HepG2 (cell line): ENCODE data around the gene CAPZA2. TPM values are rescaled to one million over a fixed set of nuclear protein-coding genes. Genes with fewer than 3 reads are reported as not detected.

Experiments used
- ATF7-NPFF ChIP-seq: sonication (generic); formaldehyde crosslinking; IDR thresholded peaks from 2 replicates; pipeline ENCODE4 v1.8.1; 2023; ENCODE audit warnings: mild to moderate bottlenecking, low read depth, missing genetic modification reagents, moderate library complexity
- HOXA3 ChIP-seq: sonication (generic); formaldehyde crosslinking; IDR thresholded peaks from 2 replicates; pipeline ENCODE4 v1.5.0; 2020; ENCODE audit warnings: missing genetic modification reagents
- NFE2L2 ChIP-seq: fragments of 150-350 bp; IDR thresholded peaks from 2 replicates; pipeline ENCODE4 v1.6.1; 2014; ENCODE audit warnings: low read length
- NFIB ChIP-seq: sonication (generic); formaldehyde crosslinking; IDR thresholded peaks from 2 replicates; pipeline ENCODE4 v1.9.0; 2021; ENCODE audit warnings: missing genetic modification reagents, mild to moderate bottlenecking, borderline replicate concordance
- NR2F1 ChIP-seq, 2 experiments: fragments of 450-650 bp in 1 of 2; formaldehyde crosslinking in 1 of 2; IDR thresholded peaks; 2 replicates each; pipeline versions ENCODE4 v1.5.0 to v1.6.1; 2016 to 2020; ENCODE audit warnings: mild to moderate bottlenecking in 1 of 2, missing compliant biosample characterization in 1 of 2, missing genetic modification reagents in 1 of 2, moderate library complexity in 1 of 2
- NRL ChIP-seq: sonication (generic); formaldehyde crosslinking; IDR thresholded peaks from 2 replicates; pipeline ENCODE4 v1.5.0; 2020; ENCODE audit warnings: missing genetic modification reagents, mild to moderate bottlenecking, moderate library complexity, borderline replicate concordance
- RFXAP ChIP-seq: sonication (generic); formaldehyde crosslinking; IDR thresholded peaks from 2 replicates; pipeline ENCODE4 v1.4.0; 2020; ENCODE audit warnings: missing genetic modification reagents, borderline replicate concordance
- SALL2 ChIP-seq: sonication (generic); formaldehyde crosslinking; IDR thresholded peaks from 2 replicates; pipeline ENCODE4 v1.8.1; 2023; ENCODE audit warnings: mild to moderate bottlenecking, missing genetic modification reagents, inconsistent platforms
- SP4 ChIP-seq: sonication (generic); formaldehyde crosslinking; IDR thresholded peaks from 2 replicates; pipeline ENCODE4 v1.8.1; 2023; ENCODE audit warnings: mild to moderate bottlenecking, missing genetic modification reagents
- SRSF4 ChIP-seq: fragments of 200-400 bp; formaldehyde crosslinking; IDR thresholded peaks from one replicate; pipeline ENCODE4 v1.6.1; 2018; ENCODE audit warnings: mild to moderate bottlenecking, low read depth, low read length, moderate library complexity; ENCODE audit not compliant: poor library complexity, severe bottlenecking
- STAT5B ChIP-seq: sonication (generic); formaldehyde crosslinking; IDR thresholded peaks from 2 replicates; pipeline ENCODE4 v1.4.0; 2020; ENCODE audit warnings: missing genetic modification reagents
- TCF12 ChIP-seq, 2 experiments: fragments of 450-650 bp in 1 of 2; sonication (generic) in 1 of 2; formaldehyde crosslinking in 1 of 2; IDR thresholded peaks; 2 replicates each; pipeline versions ENCODE4 v1.6.1 to v1.8.0; 2017 to 2022; ENCODE audit warnings: antibody characterized with exemption in 1 of 2, mild to moderate bottlenecking in 1 of 2, missing genetic modification reagents in 1 of 2, moderate library complexity in 1 of 2
- XBP1 ChIP-seq: sonication (generic); formaldehyde crosslinking; IDR thresholded peaks from 2 replicates; pipeline ENCODE4 v1.5.0; 2020; ENCODE audit warnings: missing genetic modification reagents
- ZFAT ChIP-seq: sonication (generic); formaldehyde crosslinking; conservative IDR thresholded peaks from 2 replicates; pipeline ENCODE4 v1.8.1; 2023; ENCODE audit warnings: missing genetic modification reagents, inconsistent platforms
- ZNF451 ChIP-seq: sonication (generic); formaldehyde crosslinking; IDR thresholded peaks from 2 replicates; pipeline ENCODE4 v1.5.0; 2020; ENCODE audit warnings: mild to moderate bottlenecking, missing genetic modification reagents
- ZSCAN22 ChIP-seq: sonication (generic); formaldehyde crosslinking; IDR thresholded peaks from 2 replicates; pipeline ENCODE4 v1.4.0; 2020; ENCODE audit warnings: mild to moderate bottlenecking, missing genetic modification reagents
- polyA plus RNA-seq, 8 experiments: library from polyadenylated mRNA; depleted of rRNA in 3 of 8; stranded (reverse) in 7 of 8; unstranded in 1 of 8; fragments of >200 nt; fragmentation: Illumina TruSeq in 4 of 8; extraction: Trizol in 4 of 8; gene quantifications; 2 replicates each; pipeline versions ENCODE4 v1.2.1 to v1.2.3, GENCODE V29; 2011 to 2016; ENCODE audit warnings: low read depth in 4 of 8, missing spikeins in 1 of 8, mixed read lengths in 1 of 8; ENCODE audit not compliant: insufficient read depth in 1 of 8
- total RNA-seq, 5 experiments: library from RNA; depleted of rRNA; stranded (reverse); fragments of >200 nt; fragmentation: Illumina TruSeq; extraction: Trizol; gene quantifications; 2 replicates each; pipeline ENCODE4 v1.2.3, GENCODE V29; 2016; ENCODE audit warnings: low read depth in 1 of 5
- TF ChIP-seq, protein P1 (sequence below), 2 experiments: IDR thresholded peaks; 2 replicates each; pipeline ENCODE4 v1.6.1; 2011 to 2012; ENCODE audit warnings: low read length in 2 of 2, borderline replicate concordance in 1 of 2, low read depth in 1 of 2, mild to moderate bottlenecking in 1 of 2, moderate library complexity in 1 of 2
- TF ChIP-seq, protein P2 (sequence below): sonication (generic); formaldehyde crosslinking; IDR thresholded peaks from 2 replicates; pipeline ENCODE4 v1.4.0; 2020; ENCODE audit warnings: mild to moderate bottlenecking, missing genetic modification reagents
- TF ChIP-seq, protein P3 (sequence below): sonication (generic); formaldehyde crosslinking; IDR thresholded peaks from 2 replicates; pipeline ENCODE4 v1.8.1; 2022; ENCODE audit warnings: low read depth, mild to moderate bottlenecking, missing genetic modification reagents
- TF ChIP-seq, protein P4 (sequence below): sonication (generic); formaldehyde crosslinking; IDR thresholded peaks from 2 replicates; pipeline ENCODE4 v1.4.0; 2020; ENCODE audit warnings: missing genetic modification reagents, mild to moderate bottlenecking, borderline replicate concordance

The CAPZA2 gene
- total and polyA plus RNA-seq, 2 of the 13 experiments (the other 11 are each of a cell fraction or from before 2014, with no cell fraction given) = 38.4 to 199 TPM

DNA sequence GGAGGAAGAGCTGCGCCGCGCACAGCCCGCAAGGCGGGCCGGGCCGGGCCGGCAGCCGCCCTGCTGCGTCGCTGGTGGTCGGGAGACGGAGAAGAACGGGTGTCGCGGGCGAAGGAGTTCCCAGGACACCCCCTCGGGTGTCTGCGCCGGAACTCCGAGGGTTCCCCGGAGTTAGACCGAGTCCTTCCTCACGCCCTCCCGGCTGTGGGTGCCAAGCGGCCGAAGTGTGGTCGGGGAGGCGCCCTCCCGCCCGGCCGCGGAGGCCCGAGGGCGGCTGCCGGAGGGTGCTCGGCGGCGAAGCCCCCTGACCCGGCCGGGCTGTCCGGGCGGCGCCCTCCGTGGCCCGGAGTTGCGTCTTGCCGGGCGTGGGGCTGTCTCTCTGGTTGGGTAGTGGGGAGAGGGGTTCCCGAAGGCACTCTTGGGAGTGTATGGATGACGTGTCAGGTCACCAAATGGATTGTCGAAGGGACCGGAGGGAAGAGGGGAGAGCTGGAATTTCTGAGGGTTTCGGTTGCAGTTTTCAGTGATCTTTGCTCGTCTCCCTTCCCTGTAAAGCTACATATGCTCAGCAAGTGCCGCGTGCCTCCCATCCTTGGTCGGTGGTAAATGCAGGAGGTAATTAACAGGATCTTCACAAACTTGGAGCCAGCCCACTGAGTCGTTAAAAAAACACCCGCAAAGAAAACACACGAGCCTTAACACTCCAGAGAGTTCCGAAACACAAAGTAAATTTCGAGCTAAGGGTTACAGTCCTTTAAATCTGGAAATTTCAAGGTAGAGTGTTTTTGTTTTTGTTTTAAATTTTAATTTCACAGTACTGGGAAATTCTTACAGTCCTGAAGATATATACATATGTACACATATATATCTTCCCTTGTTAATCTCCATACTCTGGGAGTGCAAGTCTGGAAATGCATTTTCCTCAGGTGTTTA, 91.8 kb downstream of the CAPZA2 start (continued):
- TF ChIP-seq, protein P1, sequence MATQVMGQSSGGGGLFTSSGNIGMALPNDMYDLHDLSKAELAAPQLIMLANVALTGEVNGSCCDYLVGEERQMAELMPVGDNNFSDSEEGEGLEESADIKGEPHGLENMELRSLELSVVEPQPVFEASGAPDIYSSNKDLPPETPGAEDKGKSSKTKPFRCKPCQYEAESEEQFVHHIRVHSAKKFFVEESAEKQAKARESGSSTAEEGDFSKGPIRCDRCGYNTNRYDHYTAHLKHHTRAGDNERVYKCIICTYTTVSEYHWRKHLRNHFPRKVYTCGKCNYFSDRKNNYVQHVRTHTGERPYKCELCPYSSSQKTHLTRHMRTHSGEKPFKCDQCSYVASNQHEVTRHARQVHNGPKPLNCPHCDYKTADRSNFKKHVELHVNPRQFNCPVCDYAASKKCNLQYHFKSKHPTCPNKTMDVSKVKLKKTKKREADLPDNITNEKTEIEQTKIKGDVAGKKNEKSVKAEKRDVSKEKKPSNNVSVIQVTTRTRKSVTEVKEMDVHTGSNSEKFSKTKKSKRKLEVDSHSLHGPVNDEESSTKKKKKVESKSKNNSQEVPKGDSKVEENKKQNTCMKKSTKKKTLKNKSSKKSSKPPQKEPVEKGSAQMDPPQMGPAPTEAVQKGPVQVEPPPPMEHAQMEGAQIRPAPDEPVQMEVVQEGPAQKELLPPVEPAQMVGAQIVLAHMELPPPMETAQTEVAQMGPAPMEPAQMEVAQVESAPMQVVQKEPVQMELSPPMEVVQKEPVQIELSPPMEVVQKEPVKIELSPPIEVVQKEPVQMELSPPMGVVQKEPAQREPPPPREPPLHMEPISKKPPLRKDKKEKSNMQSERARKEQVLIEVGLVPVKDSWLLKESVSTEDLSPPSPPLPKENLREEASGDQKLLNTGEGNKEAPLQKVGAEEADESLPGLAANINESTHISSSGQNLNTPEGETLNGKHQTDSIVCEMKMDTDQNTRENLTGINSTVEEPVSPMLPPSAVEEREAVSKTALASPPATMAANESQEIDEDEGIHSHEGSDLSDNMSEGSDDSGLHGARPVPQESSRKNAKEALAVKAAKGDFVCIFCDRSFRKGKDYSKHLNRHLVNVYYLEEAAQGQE (IDR thresholded peaks at IDR 0.05; ENCODE audit: borderline replicate concordance in 1 of 2, low read depth in 1 of 2, low read length in 2 of 2) = no peak
- peak; percentile 9; the same call in 1 of the 2 replicates for TF ChIP-seq ATF7-NPFF
- no peak for TF ChIP-seq NFE2L2
- no peak for TF ChIP-seq NRL (CRISPR knock-in tag)
- no peak; the same call in 1 of the 2 replicates for TF ChIP-seq RFXAP
- TF ChIP-seq STAT5B = no peak
- TF ChIP-seq XBP1 (CRISPR knock-in tag) = no peak
- TF ChIP-seq, protein P2, sequence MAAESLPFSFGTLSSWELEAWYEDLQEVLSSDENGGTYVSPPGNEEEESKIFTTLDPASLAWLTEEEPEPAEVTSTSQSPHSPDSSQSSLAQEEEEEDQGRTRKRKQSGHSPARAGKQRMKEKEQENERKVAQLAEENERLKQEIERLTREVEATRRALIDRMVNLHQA (CRISPR knock-in tag) = no peak
- TF ChIP-seq NR2F1 (CRISPR knock-in tag; IDR thresholded peaks at IDR 0.05) = no peak
- TF ChIP-seq ZSCAN22 (CRISPR knock-in tag) = no peak
- no peak for TF ChIP-seq SRSF4
- no peak; the same call in 1 of the 2 replicates for TF ChIP-seq HOXA3 (CRISPR knock-in tag)
- TF ChIP-seq, protein P3, sequence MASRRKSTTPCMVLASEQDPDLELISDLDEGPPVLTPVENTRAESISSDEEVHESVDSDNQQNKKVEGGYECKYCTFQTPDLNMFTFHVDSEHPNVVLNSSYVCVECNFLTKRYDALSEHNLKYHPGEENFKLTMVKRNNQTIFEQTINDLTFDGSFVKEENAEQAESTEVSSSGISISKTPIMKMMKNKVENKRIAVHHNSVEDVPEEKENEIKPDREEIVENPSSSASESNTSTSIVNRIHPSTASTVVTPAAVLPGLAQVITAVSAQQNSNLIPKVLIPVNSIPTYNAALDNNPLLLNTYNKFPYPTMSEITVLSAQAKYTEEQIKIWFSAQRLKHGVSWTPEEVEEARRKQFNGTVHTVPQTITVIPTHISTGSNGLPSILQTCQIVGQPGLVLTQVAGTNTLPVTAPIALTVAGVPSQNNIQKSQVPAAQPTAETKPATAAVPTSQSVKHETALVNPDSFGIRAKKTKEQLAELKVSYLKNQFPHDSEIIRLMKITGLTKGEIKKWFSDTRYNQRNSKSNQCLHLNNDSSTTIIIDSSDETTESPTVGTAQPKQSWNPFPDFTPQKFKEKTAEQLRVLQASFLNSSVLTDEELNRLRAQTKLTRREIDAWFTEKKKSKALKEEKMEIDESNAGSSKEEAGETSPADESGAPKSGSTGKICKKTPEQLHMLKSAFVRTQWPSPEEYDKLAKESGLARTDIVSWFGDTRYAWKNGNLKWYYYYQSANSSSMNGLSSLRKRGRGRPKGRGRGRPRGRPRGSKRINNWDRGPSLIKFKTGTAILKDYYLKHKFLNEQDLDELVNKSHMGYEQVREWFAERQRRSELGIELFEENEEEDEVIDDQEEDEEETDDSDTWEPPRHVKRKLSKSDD = 0 out of 2 replicates have a peak, but pooled peaks have one; percentile 29
- no peak for TF ChIP-seq ZFAT (CRISPR knock-in tag)
- peak; percentile 32; the same call in 1 of the 2 replicates for TF ChIP-seq ZNF451
- no peak for TF ChIP-seq TCF12 (IDR thresholded peaks at IDR 0.05)
- no peak for TF ChIP-seq TCF12 (CRISPR knock-in tag; IDR thresholded peaks at IDR 0.05)
- no peak; the same call in 1 of the 2 replicates for TF ChIP-seq SALL2 (CRISPR knock-in tag)
- TF ChIP-seq SP4 (CRISPR knock-in tag) = 0 out of 2 replicates have a peak, but pooled peaks have one; percentile 18
- TF ChIP-seq NFIB = no peak
- TF ChIP-seq, protein P4, sequence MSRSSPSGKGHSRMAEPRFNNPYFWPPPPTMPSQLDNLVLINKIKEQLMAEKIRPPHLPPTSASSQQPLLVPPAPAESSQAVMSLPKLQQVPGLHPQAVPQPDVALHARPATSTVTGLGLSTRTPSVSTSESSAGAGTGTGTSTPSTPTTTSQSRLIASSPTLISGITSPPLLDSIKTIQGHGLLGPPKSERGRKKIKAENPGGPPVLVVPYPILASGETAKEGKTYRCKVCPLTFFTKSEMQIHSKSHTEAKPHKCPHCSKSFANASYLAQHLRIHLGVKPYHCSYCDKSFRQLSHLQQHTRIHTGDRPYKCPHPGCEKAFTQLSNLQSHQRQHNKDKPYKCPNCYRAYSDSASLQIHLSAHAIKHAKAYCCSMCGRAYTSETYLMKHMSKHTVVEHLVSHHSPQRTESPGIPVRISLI = no peak
